ENCODE data around the gene TEX36. TPM values are rescaled to one million over a fixed set of nuclear protein-coding genes. Genes with fewer than 3 reads are reported as not detected.
A peak's percentile ranks its signal among the peaks of the same experiment; 100 is the strongest.

TEX36 gene
- total RNA-seq, 1 experiment from 2014 or later, result 1.3 TPM

GRCh38 chr10:125640653-125641052 is 42.3 kb downstream of the TEX36 start:
- no peaks in the 10 kb centered on the region for H3K4me1 ChIP-seq (ENCODE audit: insufficient read depth, low read length, poor library complexity, severe bottlenecking)
- H3K27me3 ChIP-seq (replicated peaks; ENCODE audit: insufficient read depth, low read depth, low read length, poor library complexity), result no peaks in the 10 kb centered on the region
- POLR2A ChIA-PET (ENCODE audit: low non-redundant PET), result no interaction called here
- CTCF ChIA-PET, result no interaction called here
- TF ChIP-seq EZH2 (IDR thresholded peaks at IDR 0.05; ENCODE audit: borderline replicate concordance, low read depth, low read length, poor library complexity, severe bottlenecking) (no peak), CTCF (conservative IDR thresholded peaks at IDR 0.05; ENCODE audit: low read depth, low read length) (peak; percentile 33; the same call in 1 of the 2 replicates)
- no TSS peak for BruUV-seq (replicated peaks)
- no peak overlapping the region for H3K27ac ChIP-seq (ENCODE audit: low read depth, low read length, poor library complexity, severe bottlenecking)
- DNase-seq (ENCODE audit: low spot score), result no peak
- no peaks in the 10 kb centered on the region for H3K9me3 ChIP-seq (ENCODE audit: low read depth, low read length, poor library complexity, severe bottlenecking)
- H3K4me3 ChIP-seq (ENCODE audit: low read depth, low read length, poor library complexity, severe bottlenecking), result no peak overlapping the region
- no peaks in the 10 kb centered on the region for H3K36me3 ChIP-seq (ENCODE audit: insufficient read depth, low read length, poor library complexity, severe bottlenecking)
- intact Hi-C loops (cut with micrococcal nuclease; ENCODE audit: unreplicated experiment), result no loop called here

- intact Hi-C loops (cut with micrococcal nuclease; ENCODE audit: unreplicated experiment), result no loop called here
- ChIA-PET POLR2A (ENCODE audit: low non-redundant PET) (no interaction called here), CTCF (no interaction called here)
- no TSS peak for BruUV-seq (replicated peaks)
- no peak for DNase-seq (ENCODE audit: low spot score)
- Histone ChIP-seq H3K27me3 (replicated peaks; ENCODE audit: insufficient read depth, low read depth, low read length, poor library complexity) (no peaks in the 10 kb centered on the region), H3K4me1 (ENCODE audit: insufficient read depth, low read length, poor library complexity, severe bottlenecking) (no peaks in the 10 kb centered on the region), H3K36me3 (ENCODE audit: insufficient read depth, low read length, poor library complexity, severe bottlenecking) (no peaks in the 10 kb centered on the region), H3K27ac (ENCODE audit: low read depth, low read length, poor library complexity, severe bottlenecking) (no peak overlapping the region), H3K9me3 (ENCODE audit: low read depth, low read length, poor library complexity, severe bottlenecking) (no peaks in the 10 kb centered on the region), H3K4me3 (ENCODE audit: low read depth, low read length, poor library complexity, severe bottlenecking) (no peak overlapping the region)
- TF ChIP-seq EZH2 (IDR thresholded peaks at IDR 0.05; ENCODE audit: borderline replicate concordance, low read depth, low read length, poor library complexity, severe bottlenecking), result no peak
- TF ChIP-seq CTCF (conservative IDR thresholded peaks at IDR 0.05; ENCODE audit: low read depth, low read length), result no peak
Measured at GRCh38 chr10:125639846-125640245, 43.1 kb downstream of the TEX36 start.

GRCh38 chr10:125638555-125638954 is 44.4 kb downstream of the TEX36 start:
- CTCF ChIA-PET, result no interaction called here
- TF ChIP-seq CTCF (conservative IDR thresholded peaks at IDR 0.05; ENCODE audit: low read depth, low read length) (no peak), EZH2 (IDR thresholded peaks at IDR 0.05; ENCODE audit: borderline replicate concordance, low read depth, low read length, poor library complexity, severe bottlenecking) (no peak)

More at GRCh38 chr10:125638555-125638954, 44.4 kb downstream of the TEX36 start:
- no peaks in the 10 kb centered on the region for H3K9me3 ChIP-seq (ENCODE audit: low read depth, low read length, poor library complexity, severe bottlenecking)
- no TSS peak for BruUV-seq (replicated peaks)
- H3K27ac ChIP-seq (ENCODE audit: low read depth, low read length, poor library complexity, severe bottlenecking), result no peak overlapping the region
- peaks cover 11% of the 10 kb centered on the region for H3K4me1 ChIP-seq (ENCODE audit: insufficient read depth, low read length, poor library complexity, severe bottlenecking)
- intact Hi-C loops (cut with micrococcal nuclease; ENCODE audit: unreplicated experiment), result no loop called here
- H3K4me3 ChIP-seq (ENCODE audit: low read depth, low read length, poor library complexity, severe bottlenecking), result no peak overlapping the region
- H3K27me3 ChIP-seq (replicated peaks; ENCODE audit: insufficient read depth, low read depth, low read length, poor library complexity), result no peaks in the 10 kb centered on the region
- no peak for DNase-seq (ENCODE audit: low spot score)
- POLR2A ChIA-PET (ENCODE audit: low non-redundant PET), result no interaction called here
- H3K36me3 ChIP-seq (ENCODE audit: insufficient read depth, low read length, poor library complexity, severe bottlenecking), result no peaks in the 10 kb centered on the region
